T-helper 2 cell treated with Interferon-gamma antibody and Interleukin-4, amounts not matched to agents 100 ng/mL and 5 ng/mL, for 36 hours (primary cell): ENCODE data around the gene RAPGEF6. TPM values are rescaled to one million over a fixed set of nuclear protein-coding genes. Genes with fewer than 3 reads are reported as not detected.

Source experiments
- intact Hi-C: fragments of 100-400 bp; cut with micrococcal nuclease; formaldehyde crosslinking; loops from one replicate; pipeline ENCODE4 v1.15.1; 2023
- total RNA-seq: library from RNA; stranded (reverse); gene quantifications from 2 replicates; pipeline ENCODE4 v1.2.3, GENCODE V29; 2022

Gene RAPGEF6
- total RNA-seq, 1 donor from 2014 or later: 41.6 TPM

DNA sequence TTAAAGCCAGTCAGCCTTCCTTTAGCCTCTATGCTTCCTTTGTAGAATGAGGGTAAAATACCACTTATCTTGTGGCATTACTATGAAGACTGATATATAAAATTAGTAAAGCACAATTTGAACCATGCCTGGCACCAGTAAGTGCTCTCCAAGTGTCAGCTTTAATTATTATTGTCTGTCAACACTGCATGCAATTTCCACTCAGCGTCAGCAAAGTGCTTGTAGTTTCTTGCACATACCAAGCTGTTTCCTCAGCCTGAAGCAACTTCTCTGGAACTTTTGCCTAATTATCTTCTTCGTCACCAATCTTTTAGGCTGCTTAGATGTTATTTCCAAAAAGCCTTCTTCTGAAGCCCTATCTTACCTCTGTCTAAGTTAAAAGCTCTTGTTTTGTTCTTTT lies 193.8 kb downstream of the RAPGEF6 start:
- intact Hi-C loops: no loop called here

DNA sequence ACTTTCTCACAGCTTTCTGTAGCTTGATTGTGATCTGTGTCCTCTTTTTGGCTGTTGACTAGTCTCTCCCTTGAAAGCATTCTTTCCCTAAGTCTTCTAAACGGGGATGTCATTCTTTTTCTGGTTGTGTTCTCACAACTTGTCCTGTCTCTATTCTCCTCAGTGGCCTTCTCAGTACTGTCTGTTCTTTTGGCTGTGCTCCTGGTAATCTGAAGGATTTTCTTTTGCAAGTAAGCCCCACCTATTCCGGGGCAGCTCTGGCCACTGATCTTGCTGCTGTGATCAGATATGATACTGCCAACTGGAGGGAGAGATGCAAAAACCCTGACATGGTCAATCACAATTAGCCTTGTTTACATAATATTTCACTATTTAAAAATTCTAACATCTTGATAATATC lies 198.9 kb downstream of the RAPGEF6 start:
- intact Hi-C loops: no loop called here

DNA sequence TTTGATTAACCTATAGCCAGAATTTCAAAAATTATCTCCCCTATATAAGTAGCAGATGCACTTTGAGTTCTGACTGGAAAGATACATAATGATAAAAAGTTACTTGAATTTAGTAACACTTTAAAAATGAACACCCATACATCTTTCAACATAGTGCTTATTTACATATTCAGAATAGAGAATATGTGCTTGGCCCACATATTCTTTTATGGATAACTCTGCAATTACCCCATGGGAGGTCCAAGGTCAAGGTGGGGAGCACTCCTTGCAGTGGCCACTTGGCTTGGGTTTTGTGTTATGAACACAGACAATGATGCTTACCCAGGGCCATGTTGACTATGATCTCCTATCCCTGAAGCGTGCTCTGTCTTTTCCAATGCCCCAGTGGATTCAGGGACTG lies 201.9 kb downstream of the RAPGEF6 start:
- intact Hi-C loops: no loop called here

DNA sequence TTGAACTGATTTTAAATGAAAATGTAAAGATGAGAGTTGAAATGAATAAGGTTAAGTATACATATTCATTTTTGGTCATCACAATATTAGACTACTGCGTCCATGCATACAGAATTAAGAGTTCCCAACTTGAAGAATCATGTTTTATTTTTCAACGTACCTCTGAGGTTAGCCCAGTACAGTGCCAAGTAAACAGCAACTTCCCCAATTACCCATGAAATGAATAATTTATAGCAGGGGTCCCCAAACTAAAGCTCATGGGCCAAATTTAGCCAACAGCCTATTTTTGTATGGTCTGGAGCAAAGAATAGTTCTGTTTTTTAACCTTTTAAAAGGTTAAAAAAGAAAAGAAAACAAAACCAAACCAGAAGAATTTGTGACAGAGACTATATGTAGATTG lies 203.2 kb downstream of the RAPGEF6 start:
- intact Hi-C loops: no loop called here

DNA sequence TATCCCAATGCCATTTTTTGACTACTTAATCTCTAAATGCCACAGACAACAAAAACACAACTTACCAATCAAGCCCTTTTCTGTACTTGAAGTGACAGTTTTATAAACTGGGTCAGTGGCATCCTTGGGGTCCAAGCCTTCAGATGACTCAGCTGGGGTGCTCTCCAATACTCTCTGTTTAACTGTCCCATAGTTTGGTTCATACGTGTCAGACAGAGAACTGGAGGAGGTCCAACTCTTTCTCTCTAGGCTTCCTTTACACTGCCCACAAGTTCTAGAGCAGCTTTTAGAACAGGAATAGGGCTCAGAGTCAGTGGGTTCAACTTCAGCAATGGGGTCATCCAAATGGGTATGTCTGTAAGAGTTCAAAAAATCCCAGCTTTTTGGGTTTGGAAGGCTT lies 204.2 kb downstream of the RAPGEF6 start:
- intact Hi-C loops: no loop called here

DNA sequence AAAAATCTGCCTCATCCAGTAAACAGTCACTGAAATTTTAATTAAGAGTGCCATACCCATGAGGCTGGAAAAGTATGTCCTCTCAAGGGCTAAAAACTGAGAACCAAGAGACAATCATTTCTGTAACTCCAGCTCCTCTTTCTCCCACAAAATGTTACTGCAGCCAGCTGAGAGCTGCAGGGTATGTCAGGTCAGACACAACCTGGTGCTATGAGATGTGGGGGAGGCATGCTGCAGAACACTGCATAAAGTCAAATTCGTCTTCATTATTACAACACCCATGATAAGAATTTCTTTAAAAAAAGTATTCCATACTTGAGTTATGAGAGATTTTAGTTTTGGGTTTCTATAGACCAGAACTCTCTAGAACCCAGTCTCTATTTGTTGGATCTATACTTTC lies 209.0 kb downstream of the RAPGEF6 start:
- intact Hi-C loops: no loop called here

DNA sequence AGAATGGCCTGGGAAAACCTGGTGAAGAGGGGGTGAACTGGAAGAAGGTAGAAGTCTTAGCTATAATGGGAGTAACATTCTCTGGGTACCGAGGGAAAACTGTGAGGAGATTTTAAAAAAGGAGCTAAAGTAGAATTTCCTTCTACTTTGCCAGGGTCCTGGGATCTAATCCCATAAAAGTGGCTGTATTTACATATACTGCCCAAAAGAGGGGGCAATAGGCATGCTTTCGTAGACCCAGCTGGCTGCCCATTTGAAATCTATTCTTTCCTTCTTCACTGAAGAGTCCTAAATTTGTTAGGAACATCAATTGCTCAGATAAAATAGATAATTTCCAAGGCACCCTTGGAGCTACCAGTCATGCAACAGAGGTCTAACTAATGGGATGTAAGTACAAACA lies 212.0 kb downstream of the RAPGEF6 start:
- intact Hi-C loops: loop anchor here (5.0 kb wide), 1 partner anchor 584 kb away; no protein-coding TSS in a partner anchor

DNA sequence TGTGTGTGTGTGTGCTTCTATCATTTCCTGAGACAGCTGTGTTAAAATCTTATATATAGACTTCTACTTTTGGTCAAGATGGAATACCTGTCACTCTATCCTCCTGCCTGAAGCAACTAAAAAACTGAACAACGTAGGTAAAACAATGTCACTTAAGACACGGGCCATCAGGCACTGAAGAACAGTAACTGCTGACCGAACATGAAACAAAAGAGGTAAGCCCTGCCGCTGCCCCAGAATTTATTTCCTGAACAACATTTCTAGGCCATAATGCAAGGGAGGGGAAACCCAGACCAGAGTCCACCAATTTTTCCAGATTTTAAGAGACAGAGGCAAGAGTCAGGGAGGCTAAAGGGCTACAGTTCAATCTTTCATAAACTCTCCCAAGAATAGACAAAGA lies 215.2 kb downstream of the RAPGEF6 start:
- intact Hi-C loops: loop anchor here (5.0 kb wide), 2 partner anchors 587 to 1313 kb away; no protein-coding TSS in a partner anchor

DNA sequence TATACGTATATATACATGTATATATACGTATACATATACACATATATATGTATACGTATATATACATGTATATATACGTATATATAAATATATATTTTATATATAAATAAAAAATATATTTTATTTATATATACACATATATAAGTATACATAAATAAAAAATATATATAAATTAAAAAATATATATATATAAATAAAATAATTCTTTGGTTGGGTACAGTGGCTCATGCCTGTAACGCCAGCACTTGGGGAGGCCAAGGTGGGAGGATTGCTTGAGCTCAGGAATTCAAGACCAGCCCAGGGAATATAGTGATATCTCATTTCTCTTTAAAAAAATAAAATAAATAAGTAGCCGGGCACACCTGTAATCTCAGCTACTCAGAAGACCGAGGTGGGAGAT lies 216.2 kb downstream of the RAPGEF6 start:
- intact Hi-C loops: loop anchor here (5.0 kb wide), 1 partner anchor 1312 kb away; no protein-coding TSS in a partner anchor

DNA sequence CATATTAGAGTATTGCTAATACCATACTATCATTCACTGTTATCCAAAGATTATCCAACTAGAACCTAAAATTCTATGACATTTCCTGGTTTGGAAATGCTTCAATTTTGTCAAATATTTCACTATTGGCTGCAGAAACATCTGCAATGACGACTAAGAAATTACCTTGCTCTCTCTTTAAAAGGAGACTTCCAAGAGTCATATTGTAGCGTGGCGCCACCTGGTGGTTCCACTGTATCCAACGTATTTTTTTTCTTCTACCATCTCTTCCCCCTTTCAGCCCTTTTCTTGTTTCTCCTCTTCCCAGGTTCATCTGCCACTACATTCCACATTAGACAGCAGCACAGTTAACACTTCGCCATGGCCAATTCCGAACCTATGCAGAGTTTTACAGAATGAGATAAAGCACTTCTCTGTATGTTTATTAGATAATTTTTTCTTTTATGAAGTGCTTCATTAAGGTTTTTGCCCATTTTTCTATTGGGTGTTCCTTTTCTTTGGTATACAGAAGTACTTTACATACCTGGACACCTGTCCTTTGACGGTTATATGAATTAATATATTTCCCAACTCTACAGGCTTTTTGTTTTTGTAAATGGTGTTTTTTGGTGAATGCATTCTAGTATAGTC lies 217.7 kb downstream of the RAPGEF6 start:
- intact Hi-C loops: loop anchor here (1.0 to 5.0 kb wide), 6 partner anchors 23 to 1310 kb away; partner anchors contain the start of genes CDC42SE2, HINT1 and LYRM7

DNA sequence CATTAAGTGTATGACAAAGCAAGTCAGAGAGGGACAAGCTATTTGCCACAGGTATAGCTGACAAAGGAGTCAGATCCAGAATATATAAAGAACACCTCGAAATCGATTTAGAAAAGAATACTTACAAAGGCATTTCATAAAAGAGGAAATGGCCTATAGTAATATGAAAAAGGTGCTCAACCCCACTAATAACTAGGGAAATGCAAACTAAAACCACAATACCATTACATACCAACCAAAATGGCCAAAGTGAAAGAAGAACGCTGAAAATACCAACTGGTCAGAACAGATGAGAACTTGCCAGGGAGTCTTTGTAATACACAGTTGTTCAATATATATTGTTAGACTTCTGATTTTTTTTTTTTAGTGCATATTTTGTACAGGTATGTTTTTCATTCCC lies 218.3 kb downstream of the RAPGEF6 start:
- intact Hi-C loops: loop anchor here (1.0 to 5.0 kb wide), 7 partner anchors 22 to 1309 kb away; partner anchors contain the start of genes CDC42SE2, HINT1 and LYRM7

DNA sequence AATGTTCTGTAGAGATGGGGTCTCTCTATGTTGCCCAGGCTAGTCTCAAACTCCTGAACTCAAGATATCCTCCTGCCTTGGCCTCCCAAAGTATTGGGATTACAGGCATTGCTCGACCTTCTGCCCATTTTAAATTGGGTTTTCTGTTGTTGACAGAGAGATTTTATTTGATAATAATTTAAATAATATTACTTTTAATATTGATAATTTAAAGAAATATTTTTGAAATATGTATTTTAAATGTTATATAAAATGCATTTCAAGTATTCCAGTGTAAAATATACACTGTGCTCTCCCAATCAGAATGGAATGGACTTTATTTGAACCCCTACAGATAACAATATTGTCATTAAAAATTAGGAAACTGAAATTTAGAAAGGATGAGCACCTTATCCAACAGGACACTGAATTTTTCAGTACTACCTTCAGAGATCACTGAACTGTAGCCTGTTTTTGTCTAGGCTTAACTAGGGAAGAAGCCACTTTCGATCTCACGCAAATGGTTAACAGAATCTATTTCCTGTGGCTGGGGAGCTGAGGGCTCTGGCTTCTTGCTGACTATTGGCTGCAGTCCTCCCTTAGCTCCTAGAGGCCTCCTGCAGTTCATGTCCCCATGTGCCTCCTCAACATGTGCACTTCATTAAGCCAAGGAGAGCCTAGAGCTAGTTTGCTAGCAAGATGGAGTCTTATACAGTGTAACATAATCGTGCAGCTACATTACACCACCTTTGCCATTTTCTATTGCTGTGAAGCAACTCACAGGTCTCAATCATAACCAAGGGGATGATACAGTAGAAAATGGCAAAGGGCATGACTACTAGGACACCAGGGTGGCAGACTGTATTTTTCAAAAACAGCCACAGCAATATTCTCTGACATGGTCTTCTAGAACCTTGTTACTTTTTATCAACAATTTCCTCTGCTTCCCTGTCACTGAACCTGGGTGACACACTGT lies 221.1 kb downstream of the RAPGEF6 start:
- intact Hi-C loops: loop anchor here (1.0 kb wide), 1 partner anchor 18 kb away; no protein-coding TSS in a partner anchor

DNA sequence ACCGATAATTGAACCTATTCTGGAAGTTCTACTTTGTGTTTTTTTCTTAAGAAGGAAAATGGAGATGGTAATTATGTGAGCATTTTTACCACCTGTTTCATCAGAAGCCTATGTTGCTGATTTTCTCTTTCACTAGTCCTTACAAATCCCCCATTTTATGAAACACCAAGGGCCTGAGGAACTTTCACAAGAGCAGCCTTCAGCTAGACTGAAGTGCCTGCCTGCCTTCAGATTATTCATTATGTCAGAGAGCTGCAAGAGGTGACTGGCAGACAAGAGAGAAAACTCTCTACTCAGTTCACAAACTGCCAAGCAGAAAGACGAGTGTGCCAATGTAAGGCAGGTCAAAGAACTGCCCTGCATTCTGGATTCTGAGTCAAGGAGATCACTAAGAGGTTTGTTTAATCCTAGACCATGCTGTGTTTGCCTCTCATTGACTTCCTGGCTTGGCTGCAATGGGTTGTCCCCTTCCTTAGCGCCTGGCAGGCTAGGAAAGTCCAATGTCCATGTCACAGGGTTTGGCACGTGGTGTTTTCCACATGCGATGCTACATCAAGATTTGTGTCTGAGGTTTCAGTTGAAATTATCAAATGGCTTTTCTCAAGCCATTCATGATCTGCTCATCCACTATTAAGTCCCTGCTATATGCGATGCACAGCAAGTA lies 227.9 kb downstream of the RAPGEF6 start:
- intact Hi-C loops: no loop called here

DNA sequence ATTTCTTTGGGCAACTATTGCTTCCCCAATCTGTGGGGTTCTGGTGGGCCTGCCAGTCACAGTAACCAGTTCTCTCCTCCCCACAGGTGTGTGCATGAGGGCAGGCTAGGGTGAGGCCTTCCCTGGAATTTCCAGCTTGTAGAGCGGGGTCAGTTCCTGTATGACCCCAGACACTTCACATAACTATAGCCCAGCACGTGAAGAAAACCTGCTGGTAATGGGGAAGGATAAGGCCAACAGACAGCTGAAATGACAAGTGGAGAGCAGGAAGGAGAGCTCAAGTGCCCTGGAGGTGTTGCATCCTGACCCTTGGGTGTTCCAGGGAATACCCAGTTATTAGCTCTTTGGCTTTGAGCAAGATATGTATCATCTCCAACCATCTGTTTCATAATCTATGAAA lies 229.0 kb downstream of the RAPGEF6 start:
- intact Hi-C loops: no loop called here

DNA sequence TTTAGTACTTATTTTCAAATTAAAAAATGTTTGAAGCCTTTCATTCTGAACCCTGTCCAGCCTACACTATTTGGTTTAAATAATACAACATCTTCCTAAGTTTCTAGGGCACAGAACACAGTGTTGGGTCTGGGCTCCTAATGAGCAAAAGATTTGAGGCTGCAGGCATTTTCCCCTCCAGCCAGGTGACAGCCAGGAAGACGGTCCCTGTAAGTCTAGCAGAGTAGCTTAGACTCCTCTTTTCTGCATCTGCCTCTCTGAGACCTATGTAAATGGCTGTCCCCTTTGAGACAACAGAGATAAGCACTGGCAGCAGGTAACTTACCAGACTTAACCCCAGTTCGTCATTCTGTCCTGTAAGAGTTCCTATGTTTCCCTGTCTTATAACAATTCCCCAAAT lies 229.4 kb downstream of the RAPGEF6 start:
- intact Hi-C loops: no loop called here

DNA sequence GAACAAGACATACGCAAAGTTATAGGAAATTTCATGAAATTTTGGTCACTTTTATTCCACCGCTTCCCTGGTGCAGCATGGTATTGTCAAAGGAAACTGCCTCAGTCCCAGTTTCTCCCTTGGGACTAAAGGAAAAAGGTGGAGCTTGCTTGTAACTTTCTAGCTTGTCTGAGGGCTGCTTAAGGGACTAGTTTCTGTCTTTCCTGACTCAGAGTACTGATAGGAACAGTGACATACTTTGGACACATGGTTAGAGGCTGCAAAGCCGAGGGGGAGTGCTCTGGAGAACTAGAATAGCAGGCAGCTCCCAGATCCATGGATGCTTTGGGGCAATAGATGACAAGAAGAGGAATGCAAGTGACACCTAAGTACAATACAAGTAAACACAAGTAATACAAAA lies 234.4 kb downstream of the RAPGEF6 start:
- intact Hi-C loops: no loop called here

DNA sequence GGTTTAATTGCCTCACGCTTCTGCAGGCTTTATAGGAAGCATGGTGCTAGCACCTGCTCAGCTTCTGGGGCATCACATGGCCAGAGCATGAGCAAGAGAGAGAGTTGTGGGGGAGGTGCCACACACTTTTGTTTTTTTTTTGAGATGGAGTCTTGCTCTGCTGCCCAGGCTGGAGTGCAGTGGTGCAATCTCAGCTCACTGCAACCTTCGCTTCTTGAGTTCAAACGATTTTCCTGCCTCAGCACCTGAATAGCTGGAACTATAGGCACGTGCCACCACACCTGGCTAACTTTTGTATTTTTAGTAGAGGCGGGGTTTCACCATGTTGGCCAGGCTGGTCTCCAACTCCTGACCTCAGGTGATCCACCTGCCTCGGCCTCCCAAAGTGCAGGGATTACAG lies 236.0 kb downstream of the RAPGEF6 start:
- intact Hi-C loops: loop anchor here (10.0 kb wide), 1 partner anchor 334 kb away; no protein-coding TSS in a partner anchor

DNA sequence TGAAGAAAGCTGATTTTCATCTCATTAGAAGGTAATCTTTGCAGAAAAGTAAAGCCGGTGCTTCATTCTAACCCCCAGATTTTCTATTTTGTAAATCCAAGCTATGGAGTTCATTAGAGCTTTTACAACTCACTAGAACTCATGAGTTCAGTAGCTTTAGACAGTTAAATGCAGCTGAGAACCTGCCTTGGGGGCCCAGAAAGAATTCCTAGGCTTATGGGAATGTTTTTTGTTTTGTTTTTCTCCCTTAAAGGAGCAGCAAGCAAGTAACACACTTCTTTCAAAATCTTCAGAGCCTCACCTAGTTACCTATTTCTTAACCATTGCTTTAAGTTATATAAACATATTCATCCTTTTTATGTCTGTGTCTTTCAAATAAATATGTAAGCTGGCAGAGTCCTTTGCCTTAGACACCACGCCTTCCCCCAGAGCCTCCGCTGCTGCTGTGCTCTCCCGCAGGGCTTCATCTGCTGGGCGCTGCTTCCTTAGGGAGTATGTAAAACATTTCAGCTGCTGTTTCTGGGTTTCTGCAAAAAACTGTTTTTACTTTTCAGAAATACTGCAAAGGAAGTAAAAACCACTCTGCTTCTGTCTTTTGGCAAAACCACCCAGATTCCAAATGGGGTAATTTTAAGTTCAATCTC lies 238.3 kb downstream of the RAPGEF6 start:
- intact Hi-C loops: loop anchor here (1.0 to 10.0 kb wide), 3 partner anchors 18 to 332 kb away; no protein-coding TSS in a partner anchor

DNA sequence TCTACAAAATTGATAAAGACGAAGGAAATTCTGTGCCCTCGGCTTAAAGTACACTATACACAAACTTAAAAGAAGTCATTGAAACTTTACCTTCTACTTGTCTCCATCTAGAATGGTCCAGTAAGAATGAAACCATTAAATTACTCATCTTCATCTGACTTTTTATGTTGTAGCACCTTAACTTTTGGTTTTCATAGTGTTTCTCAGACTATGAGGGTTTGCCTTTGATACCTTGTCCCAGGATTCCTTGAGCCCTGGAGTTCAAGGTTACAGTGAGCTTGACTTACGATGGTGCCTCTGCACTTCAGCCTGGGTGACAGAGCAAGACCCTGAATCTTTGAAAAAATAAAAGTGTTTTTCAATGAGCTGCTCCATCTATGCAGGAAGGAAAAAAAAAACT lies 239.0 kb downstream of the RAPGEF6 start:
- intact Hi-C loops: loop anchor here (1.0 to 10.0 kb wide), 3 partner anchors 18 to 331 kb away; no protein-coding TSS in a partner anchor

DNA sequence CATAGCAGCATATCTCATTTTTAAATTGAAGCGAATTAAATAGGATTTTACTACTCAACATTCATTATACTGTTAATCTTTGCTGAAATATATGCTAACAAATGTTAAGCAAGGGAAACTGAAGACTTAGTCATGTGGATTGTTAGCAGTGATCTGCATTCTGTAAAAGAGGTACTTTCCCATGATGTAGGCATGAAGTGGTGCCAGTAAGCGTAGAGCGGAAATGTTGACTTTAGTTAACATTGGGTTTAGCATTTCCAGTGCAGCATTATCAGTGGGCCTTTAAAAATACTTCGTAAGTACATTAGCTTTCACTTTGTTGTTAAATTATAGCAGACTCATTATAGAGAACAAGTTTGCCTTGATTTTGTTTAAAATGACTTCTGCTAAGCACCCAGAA lies 240.9 kb downstream of the RAPGEF6 start:
- intact Hi-C loops: loop anchor here (1.0 to 10.0 kb wide), 4 partner anchors 12 to 329 kb away; no protein-coding TSS in a partner anchor

DNA sequence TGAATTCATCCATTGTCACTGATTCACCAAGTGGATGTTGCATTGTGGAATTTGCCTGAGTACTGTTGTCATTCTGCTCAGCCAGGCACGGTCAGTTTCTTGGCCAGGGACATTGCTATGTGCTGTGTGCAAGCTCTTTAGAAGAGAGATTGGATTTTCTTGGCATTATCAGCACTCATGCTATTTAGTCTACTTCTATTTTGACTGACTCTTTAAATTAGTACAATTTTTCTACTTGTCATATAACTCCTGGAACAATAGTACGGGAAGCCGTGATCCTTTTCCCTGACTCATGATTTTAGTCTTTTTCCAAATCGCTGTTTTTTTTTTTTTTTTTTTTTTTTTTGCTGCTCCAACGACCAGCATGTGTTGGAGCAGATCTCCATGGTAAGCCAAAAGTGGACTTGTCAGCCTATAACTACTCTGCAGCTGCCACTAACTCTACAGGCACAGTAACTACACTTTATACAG lies 241.5 kb downstream of the RAPGEF6 start:
- intact Hi-C loops: loop anchor here (10.0 kb wide), 1 partner anchor 329 kb away; no protein-coding TSS in a partner anchor
